H9 (cell line): ENCODE results near the gene ST6GALNAC6. TPM values are rescaled to one million over a fixed set of nuclear protein-coding genes. Genes with fewer than 3 reads are reported as not detected.

Experiments used
- DNase-seq: peaks from one replicate; pipeline ENCODE4 v3.0.0-alpha.2; 2017
- H2AFZ ChIP-seq: one replicate; pipeline ENCODE4 v1.6.1; 2013; ENCODE audit warnings: mild to moderate bottlenecking, low read length, control low read depth, moderate library complexity
- H2AK5ac ChIP-seq: 2 replicates; pipeline ENCODE4 v1.6.1; 2013; ENCODE audit warnings: low read length, control low read depth, mixed read lengths; ENCODE audit not compliant: insufficient read length
- H2BK120ac ChIP-seq: one replicate; pipeline ENCODE4 v1.6.1; 2013; ENCODE audit warnings: low read depth, mild to moderate bottlenecking, low read length, control low read depth, inconsistent platforms; ENCODE audit not compliant: poor library complexity, severe bottlenecking
- H2BK12ac ChIP-seq: 2 replicates; pipeline ENCODE4 v1.6.1; 2013; ENCODE audit warnings: low read length, control low read depth, mixed read lengths, low read depth; ENCODE audit not compliant: insufficient read length
- H2BK15ac ChIP-seq: 2 replicates; pipeline ENCODE4 v1.6.1; 2013; ENCODE audit warnings: low read depth, low read length, control low read depth
- H2BK20ac ChIP-seq: one replicate; pipeline ENCODE4 v1.6.1; 2013; ENCODE audit warnings: low read depth, mild to moderate bottlenecking, low read length, control low read depth, inconsistent platforms; ENCODE audit not compliant: poor library complexity, severe bottlenecking
- H2BK5ac ChIP-seq: 2 replicates; pipeline ENCODE4 v1.6.1; 2013; ENCODE audit warnings: low read length, control low read depth, mixed read lengths; ENCODE audit not compliant: insufficient read length
- H3K14ac ChIP-seq: 2 replicates; pipeline ENCODE4 v1.6.1; 2013; ENCODE audit warnings: low read length, control low read depth; ENCODE audit not compliant: insufficient read depth
- H3K18ac ChIP-seq: 2 replicates; pipeline ENCODE4 v1.6.1; 2013; ENCODE audit warnings: low read depth, mild to moderate bottlenecking, mixed read lengths, low read length, control low read depth; ENCODE audit not compliant: insufficient read length
- H3K23ac ChIP-seq: 2 replicates; pipeline ENCODE4 v1.6.1; 2013; ENCODE audit warnings: low read length, control low read depth, mixed read lengths, low read depth; ENCODE audit not compliant: insufficient read length
- H3K23me2 ChIP-seq: 2 replicates; pipeline ENCODE4 v1.6.1; 2013; ENCODE audit warnings: low read depth, mild to moderate bottlenecking, mixed read lengths, low read length, control low read depth; ENCODE audit not compliant: insufficient read length, poor library complexity, severe bottlenecking
- H3K27ac ChIP-seq: 2 replicates; pipeline ENCODE4 v1.5.1; 2013; ENCODE audit warnings: low read length, control low read depth, mixed read lengths, low read depth; ENCODE audit not compliant: insufficient read length
- H3K27me3 ChIP-seq: 2 replicates; pipeline ENCODE4 v1.6.1; 2013; ENCODE audit warnings: low read length, control low read depth, inconsistent platforms; ENCODE audit not compliant: insufficient read depth
- H3K4ac ChIP-seq: 2 replicates; pipeline ENCODE4 v1.6.1; 2013; ENCODE audit warnings: low read depth, mild to moderate bottlenecking, control low read depth, inconsistent platforms, low read length, moderate library complexity
- H3K4me1 ChIP-seq: 2 replicates; pipeline ENCODE4 v1.6.1; 2013; ENCODE audit warnings: low read length, control low read depth, inconsistent platforms; ENCODE audit not compliant: insufficient read depth
- H3K4me2 ChIP-seq: 2 replicates; pipeline ENCODE4 v1.6.1; 2013; ENCODE audit warnings: low read length, control low read depth, mixed read lengths; ENCODE audit not compliant: insufficient read length, insufficient read depth
- H3K56ac ChIP-seq: 2 replicates; pipeline ENCODE4 v1.6.1; 2013; ENCODE audit warnings: low read depth, mild to moderate bottlenecking, mixed read lengths, low read length, control low read depth; ENCODE audit not compliant: insufficient read length
- H3K79me1 ChIP-seq: 2 replicates; pipeline ENCODE4 v1.6.1; 2013; ENCODE audit warnings: low read depth, mild to moderate bottlenecking, moderate library complexity, low read length, control low read depth, inconsistent platforms; ENCODE audit not compliant: insufficient read depth, poor library complexity, severe bottlenecking
- H3K79me2 ChIP-seq: 2 replicates; pipeline ENCODE4 v1.6.1; 2013; ENCODE audit warnings: low read length, control low read depth, inconsistent platforms; ENCODE audit not compliant: insufficient read depth
- H3K9ac ChIP-seq: 2 replicates; pipeline ENCODE4 v1.6.1; 2013; ENCODE audit warnings: low read length, control low read depth, mixed read lengths; ENCODE audit not compliant: insufficient read length; ENCODE audit errors: extremely low read depth
- H3K9me3 ChIP-seq: one replicate; pipeline ENCODE4 v1.6.1; 2013; ENCODE audit warnings: low read depth, low read length, inconsistent platforms; ENCODE audit not compliant: control insufficient read depth
- H3T11ph ChIP-seq: one replicate; pipeline ENCODE4 v1.6.1; 2013; ENCODE audit warnings: mild to moderate bottlenecking, low read length, control low read depth, inconsistent platforms
- H4K20me1 ChIP-seq: one replicate; pipeline ENCODE4 v1.6.1; 2013; ENCODE audit not compliant: control insufficient read depth, insufficient read length, insufficient read depth
- H4K5ac ChIP-seq: 2 replicates; pipeline ENCODE4 v1.6.1; 2013; ENCODE audit warnings: low read depth, mild to moderate bottlenecking, mixed read lengths, low read length, control low read depth; ENCODE audit not compliant: insufficient read length
- H4K8ac ChIP-seq: replicated peaks from 2 replicates; pipeline ENCODE4 v1.6.1; 2013; ENCODE audit warnings: low read length, control low read depth, mixed read lengths, low read depth; ENCODE audit not compliant: insufficient read length
- H4K91ac ChIP-seq: 2 replicates; pipeline ENCODE4 v1.6.1; 2013; ENCODE audit warnings: low read depth, mild to moderate bottlenecking, moderate library complexity, mixed read lengths, low read length, control low read depth; ENCODE audit not compliant: insufficient read length
- H3K27ac Mint-ChIP-seq, 3 experiments: 2 replicates in 2 of 3; 3 replicates in 1 of 3; pipeline ENCODE4 v1.8.0; 2020 to 2021; ENCODE audit warnings: mixed read lengths in 3 of 3, mild to moderate bottlenecking in 1 of 3, moderate library complexity in 1 of 3
- H3K27me3 Mint-ChIP-seq: 2 replicates; pipeline ENCODE4 v1.8.0; 2021; ENCODE audit warnings: low read depth, mild to moderate bottlenecking, moderate library complexity, mixed read lengths
- H3K36me3 Mint-ChIP-seq, 3 experiments: 2 replicates in 2 of 3; 3 replicates in 1 of 3; pipeline ENCODE4 v1.8.0; 2020 to 2021; ENCODE audit warnings: low read depth in 3 of 3, mixed read lengths in 3 of 3; ENCODE audit not compliant: insufficient read depth in 1 of 3
- H3K4me1 Mint-ChIP-seq, 2 experiments: 2 replicates each; pipeline ENCODE4 v1.8.0; 2020; ENCODE audit warnings: mixed read lengths in 2 of 2
- H3K4me3 Mint-ChIP-seq, 2 experiments: 2 replicates in 1 of 2; 3 replicates in 1 of 2; pipeline ENCODE4 v1.8.0; 2020 to 2021; ENCODE audit warnings: mild to moderate bottlenecking in 2 of 2, mixed read lengths in 2 of 2, moderate library complexity in 1 of 2
- H3K9me3 Mint-ChIP-seq, 2 experiments: 2 replicates in 1 of 2; 3 replicates in 1 of 2; pipeline ENCODE4 v1.8.0; 2020; ENCODE audit warnings: mild to moderate bottlenecking in 2 of 2, mixed read lengths in 2 of 2, moderate library complexity in 1 of 2
- CTCF ChIP-seq: fragments of 200-600 bp; sonication (generic); conservative IDR thresholded peaks from 3 replicates; pipeline ENCODE4 v1.8.0; 2021; ENCODE audit warnings: antibody characterized with exemption, mild to moderate bottlenecking
- WGBS: extraction: QIAGEN DNeasy Blood & Tissue Kit; methylation state at CpG from one replicate; pipeline ENCODE4 v1.1.7; 2013; ENCODE audit warnings: missing lambda C conversion rate, low lambda C conversion rate, mixed read lengths; ENCODE audit not compliant: insufficient read length; ENCODE audit errors: extremely low coverage; 5-methylcytosine and 5-hydroxymethylcytosine counted together
- total RNA-seq: library from RNA; stranded (reverse); gene quantifications from 2 replicates; pipeline ENCODE4 v1.2.1, GENCODE V29; 2021

ST6GALNAC6 gene
- total RNA-seq, 1 experiment from 2014 or later: 29.8 TPM

- no peaks in the 10 kb centered on the region for H3K4me1 ChIP-seq
Observed at GRCh38 chr9:127943011-127943662, 43.7 kb upstream of the ST6GALNAC6 start.

More at GRCh38 chr9:127943011-127943662, 43.7 kb upstream of the ST6GALNAC6 start:
- Histone ChIP-seq H3K23ac (no peak overlapping the region), H3T11ph (no peak overlapping the region), H4K91ac (no peak overlapping the region), H2BK20ac (no peak overlapping the region), H4K8ac (no peak overlapping the region), H3K56ac (no peak overlapping the region), H4K20me1 (no peaks in the 10 kb centered on the region), H3K9ac (no peak overlapping the region), H3K9me3 (no peaks in the 10 kb centered on the region), H2BK12ac (no peak overlapping the region), H2AK5ac (no peak overlapping the region), H3K14ac (no peak overlapping the region), H2BK15ac (no peak overlapping the region), H4K5ac (no peak overlapping the region), H3K27ac (no peak overlapping the region), H3K79me1 (no peaks in the 10 kb centered on the region), H3K18ac (no peak overlapping the region), H3K23me2 (no peaks in the 10 kb centered on the region), H3K4me2 (no peak overlapping the region), H3K27me3 (no peaks in the 10 kb centered on the region), H2BK120ac (no peak overlapping the region), H3K4ac (no peak overlapping the region), H3K79me2 (no peaks in the 10 kb centered on the region), H2AFZ (no peak overlapping the region), H2BK5ac (no peak overlapping the region)
- Mint-ChIP-seq H3K27me3 (peaks cover 2% of the 10 kb centered on the region; the same call in 1 of the 2 replicates), H3K36me3 (peaks cover 10 to 49% (median 43%) of the 10 kb centered on the region in 3 experiments; a peak in 6 of 7 replicates), H3K4me1 (peaks cover 13 to 37% of the 10 kb centered on the region in 2 experiments), H3K9me3 (no peaks in the 10 kb centered on the region), H3K4me3 (no peak overlapping the region), H3K27ac (peak overlapping the region in 2 of 3 experiments; percentile 22 to 45; a peak in 3 of 7 replicates)
- no CpG with 5 or more reads among the region's 14 CpGs for WGBS
- DNase-seq: no peak
- no peak for TF ChIP-seq CTCF
